ENCODE data around the gene APOBR. TPM values are rescaled to one million over a fixed set of nuclear protein-coding genes. Genes with fewer than 3 reads are reported as not detected.

APOBR gene
- total and polyA plus RNA-seq, 2 of the 13 experiments (the other 11 are each of a cell fraction or from before 2014, with no cell fraction given), result 0.03 TPM; not detected in 1

Other genes with a start within 250 kb of the APOBR start
- 0.15 and 0.18 TPM in 2 replicates for gene SBK1, start 202.1 kb upstream of the APOBR start, total RNA-seq (2016; rRNA removed; fragmentation: Illumina TruSeq; extraction: Trizol)
- 0.17 and 0.26 TPM in 2 replicates for gene SBK1, start 202.1 kb upstream of the APOBR start, polyA plus RNA-seq (2011; rRNA removed)
- not detected in 2 replicates for gene NPIPB6, start 131.1 kb upstream of the APOBR start, total RNA-seq (2016; rRNA removed; fragmentation: Illumina TruSeq; extraction: Trizol)
- gene NPIPB6, start 131.1 kb upstream of the APOBR start, polyA plus RNA-seq (2011; rRNA removed), result 0.25 and 0.50 TPM in 2 replicates
- gene EIF3CL, start 90.8 kb upstream of the APOBR start, total RNA-seq (2016; rRNA removed; fragmentation: Illumina TruSeq; extraction: Trizol), result 113 and 170 TPM in 2 replicates
- gene EIF3CL, start 90.8 kb upstream of the APOBR start, polyA plus RNA-seq (2011; rRNA removed), result 229 and 263 TPM in 2 replicates
- not detected in 2 replicates for gene NPIPB7, start 22.3 kb upstream of the APOBR start, total RNA-seq (2016; rRNA removed; fragmentation: Illumina TruSeq; extraction: Trizol)
- gene NPIPB7, start 22.3 kb upstream of the APOBR start, polyA plus RNA-seq (2011; rRNA removed), result 0.05 and 0.08 TPM in 2 replicates
- gene CLN3, start 2.6 kb upstream of the APOBR start, total RNA-seq (2016; rRNA removed; fragmentation: Illumina TruSeq; extraction: Trizol), result 19.9 and 23.4 TPM in 2 replicates
- 46.8 and 50.0 TPM in 2 replicates for gene CLN3, start 2.6 kb upstream of the APOBR start, polyA plus RNA-seq (2011; rRNA removed)
- gene IL27, start 12.2 kb downstream of the APOBR start, total RNA-seq (2016; rRNA removed; fragmentation: Illumina TruSeq; extraction: Trizol), result 0.13 TPM in 1 of 2 replicates, not detected in the other
- 0.29 and 0.54 TPM in 2 replicates for gene IL27, start 12.2 kb downstream of the APOBR start, polyA plus RNA-seq (2011; rRNA removed)
- 18.0 and 23.9 TPM in 2 replicates for gene NUPR1, start 44.3 kb downstream of the APOBR start, total RNA-seq (2016; rRNA removed; fragmentation: Illumina TruSeq; extraction: Trizol)
- 20.7 and 25.6 TPM in 2 replicates for gene NUPR1, start 44.3 kb downstream of the APOBR start, polyA plus RNA-seq (2011; rRNA removed)
- gene SGF29, start 59.3 kb downstream of the APOBR start, total RNA-seq (2016; rRNA removed; fragmentation: Illumina TruSeq; extraction: Trizol), result 21.2 and 29.4 TPM in 2 replicates
- 5.0 and 5.4 TPM in 2 replicates for gene SGF29, start 59.3 kb downstream of the APOBR start, polyA plus RNA-seq (2011; rRNA removed)
- gene SULT1A2, start 102.4 kb downstream of the APOBR start, total RNA-seq (2016; rRNA removed; fragmentation: Illumina TruSeq; extraction: Trizol), result 34.2 and 35.2 TPM in 2 replicates
- gene SULT1A2, start 102.4 kb downstream of the APOBR start, polyA plus RNA-seq (2011; rRNA removed), result 32.9 and 33.0 TPM in 2 replicates
- 147 and 174 TPM in 2 replicates for gene SULT1A1, start 115.4 kb downstream of the APOBR start, total RNA-seq (2016; rRNA removed; fragmentation: Illumina TruSeq; extraction: Trizol)
- gene SULT1A1, start 115.4 kb downstream of the APOBR start, polyA plus RNA-seq (2011; rRNA removed), result 114 and 117 TPM in 2 replicates
- gene NPIPB8, start 143.4 kb downstream of the APOBR start, total RNA-seq (2016; rRNA removed; fragmentation: Illumina TruSeq; extraction: Trizol), result 0.49 TPM in 1 of 2 replicates, not detected in the other
- gene NPIPB8, start 143.4 kb downstream of the APOBR start, polyA plus RNA-seq (2011; rRNA removed), result 2.3 and 2.9 TPM in 2 replicates
- 415 and 760 TPM in 2 replicates for gene EIF3C, start 216.8 kb downstream of the APOBR start, total RNA-seq (2016; rRNA removed; fragmentation: Illumina TruSeq; extraction: Trizol)
- gene EIF3C, start 216.8 kb downstream of the APOBR start, polyA plus RNA-seq (2011; rRNA removed), result 360 and 380 TPM in 2 replicates

Measured in HepG2 (cell line).